Measurements from ENCODE around the gene SLC16A11. TPM values are rescaled to one million over a fixed set of nuclear protein-coding genes. Genes with fewer than 3 reads are reported as not detected.

SLC16A11 gene
- total and polyA plus RNA-seq, 8 donors, result 0.74 to 2.5 (median 1.2) TPM

DNA sequence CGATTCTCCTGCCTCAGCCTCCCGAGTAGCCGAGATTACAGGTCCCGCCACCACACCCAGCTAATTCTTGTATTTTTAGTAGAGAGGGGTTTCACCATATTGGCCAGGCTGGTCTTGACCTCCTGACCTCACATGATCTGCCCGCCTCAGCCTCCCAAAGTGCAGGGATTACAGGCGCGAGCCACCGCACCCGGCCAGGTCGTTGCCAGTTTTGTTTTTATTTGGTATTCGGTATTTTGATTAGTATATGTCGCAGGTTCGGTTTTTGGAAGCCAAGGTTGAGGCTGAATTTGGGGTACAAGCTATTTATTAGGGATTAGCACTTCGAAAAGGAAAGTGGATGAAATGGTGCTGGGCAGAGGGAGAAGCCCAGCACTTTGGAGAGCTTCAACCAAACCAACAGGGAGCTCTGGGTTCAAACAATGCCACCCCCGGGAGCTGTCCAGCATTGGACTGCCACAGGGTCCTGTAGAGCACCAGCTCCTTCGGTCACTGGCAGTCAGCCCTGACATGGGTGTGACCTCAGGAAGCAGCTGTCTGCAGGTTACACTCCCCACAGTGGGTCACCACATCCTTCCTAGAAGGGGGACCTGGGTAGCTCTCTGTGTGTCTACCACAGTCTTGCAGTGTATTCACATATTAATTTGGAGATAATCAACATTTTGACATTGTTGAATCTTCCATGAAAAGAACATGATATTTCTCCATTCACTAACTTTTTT lies 37.6 kb upstream of the SLC16A11 start:
- TF ChIP-seq CTCF (IDR thresholded peaks at IDR 0.05), result no peak
- no peak for ATAC-seq
- Histone ChIP-seq H3K27ac (no peak overlapping the region), H3K36me3 (no peaks in the 10 kb centered on the region), H3K27me3 (no peaks in the 10 kb centered on the region), H3K4me1 (peaks cover 0 to 15% of the 10 kb centered on the region in 2 donors), H3K4me3 (no peak overlapping the region), H3K9me3 (no peaks in the 10 kb centered on the region)
- DNase-seq, result no peak
- intact Hi-C loops (cut with DNase I), result no loop called here

DNA sequence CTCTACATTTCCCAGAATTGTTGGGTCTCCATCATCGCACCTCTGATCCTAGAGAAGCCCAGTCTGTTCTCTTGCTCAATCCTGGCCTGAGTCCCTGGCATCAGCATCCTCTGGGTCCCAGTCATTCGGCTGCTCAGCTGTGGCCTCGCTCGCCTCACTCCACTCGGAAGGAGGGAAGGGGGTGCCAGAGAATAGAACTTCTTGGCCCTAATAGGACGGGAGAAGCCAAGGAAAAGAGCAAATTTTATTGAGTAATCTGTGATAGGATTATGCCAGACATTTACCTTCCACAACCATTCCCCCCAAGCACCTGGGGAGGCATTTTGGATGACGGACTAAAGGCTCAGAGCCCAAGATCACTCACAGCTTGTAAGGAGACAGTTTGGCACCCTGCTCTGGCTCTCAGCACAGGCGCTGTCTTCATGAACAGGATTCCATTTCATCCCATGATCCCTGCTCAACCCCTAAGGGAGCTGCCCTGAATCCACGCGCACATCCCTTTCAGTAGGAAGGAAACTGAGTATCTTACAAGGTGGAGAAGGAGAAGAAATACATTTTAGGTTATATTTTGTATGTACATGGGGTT lies 36.7 kb upstream of the SLC16A11 start:
- Histone ChIP-seq H3K9me3 (no peaks in the 10 kb centered on the region), H3K27ac (no peak overlapping the region), H3K4me1 (peaks cover 0 to 15% of the 10 kb centered on the region in 2 donors), H3K27me3 (no peaks in the 10 kb centered on the region), H3K36me3 (no peaks in the 10 kb centered on the region), H3K4me3 (no peak overlapping the region)
- DNase-seq (peak in 2 of 4 donors; percentile 15 to 23), ATAC-seq (peak; percentile 41)
- intact Hi-C loops (cut with DNase I), result no loop called here
- TF ChIP-seq CTCF (IDR thresholded peaks at IDR 0.05), result no peak

GRCh38 chr17:7079581-7080455 lies 35.9 kb upstream of the SLC16A11 start, which contains the start of gene CLEC10A:
Gene CLEC10A (minus strand): TSS chr17:7080251. CDS start chr17:7078812, 1,439 bp downstream.
- no peak for TF ChIP-seq CTCF (IDR thresholded peaks at IDR 0.05)
- ATAC-seq, result peak; percentile 59
- intact Hi-C loops (cut with DNase I), result no loop called here

GRCh38 chr17:7078711-7079110 lies 34.8 kb upstream of the SLC16A11 start:
- H3K36me3 ChIP-seq, result no peaks in the 10 kb centered on the region
- H3K4me3 ChIP-seq, result no peak overlapping the region
- peaks cover 0 to 15% of the 10 kb centered on the region in 2 donors for H3K4me1 ChIP-seq
- H3K27ac ChIP-seq, result no peak overlapping the region
- ATAC-seq, result no peak
- no peak for DNase-seq
- no peak for TF ChIP-seq CTCF (IDR thresholded peaks at IDR 0.05)
- intact Hi-C loops (cut with DNase I), result no loop called here
- H3K27me3 ChIP-seq, result no peaks in the 10 kb centered on the region
- H3K9me3 ChIP-seq, result no peaks in the 10 kb centered on the region

More at GRCh38 chr17:7079581-7080455, 35.9 kb upstream of the SLC16A11 start, which contains the start of gene CLEC10A:
- no peaks in the 10 kb centered on the region for H3K27me3 ChIP-seq
- DNase-seq, result no peak
- no peak within 1 kb of the TSS for H3K27ac ChIP-seq
- H3K9me3 ChIP-seq, result no peaks in the 10 kb centered on the region
- no peaks in the 10 kb centered on the region for H3K36me3 ChIP-seq
- peak within 1 kb of the TSS in 1 of 2 donors; percentile 18 for H3K4me3 ChIP-seq
- peaks cover 0 to 15% of the 10 kb centered on the region in 2 donors for H3K4me1 ChIP-seq

Measured in left lung (tissue), 10 donors.